A549 (cell line): ENCODE data around the gene B3GNT2.
"Not testable (repeated sequence)": the region's sequence is repeated elsewhere in the genome, so short reads cannot be mapped to it uniquely, and the experiment has no call there.

Experiments
- CEBPB ChIP-seq, 2 experiments: fragments of >200 bp in 1 of 2; sonication (Bioruptor Twin) in 1 of 2; formaldehyde crosslinking in 1 of 2; IDR thresholded peaks; 2 replicates each; pipeline ENCODE4 v1.6.1; 2012 to 2016
- HDAC2 ChIP-seq: fragments of 200-600 bp; sonication (generic); IDR thresholded peaks from 2 replicates; pipeline ENCODE4 v1.6.1; 2016
- HOXA7 ChIP-seq: fragments of 250-450 bp; sonication (Bioruptor Pico); IDR thresholded peaks from 2 replicates; pipeline ENCODE4 v1.5.0; 2020; ENCODE audit warnings: mild to moderate bottlenecking, moderate library complexity
- JUNB ChIP-seq: fragments of >200 bp; sonication (Bioruptor Twin); formaldehyde crosslinking; IDR thresholded peaks from 2 replicates; pipeline ENCODE4 v1.6.1; 2016
- POLR2A ChIP-seq: IDR thresholded peaks from 2 replicates; pipeline ENCODE4 v1.6.1; 2012; ENCODE audit warnings: mild to moderate bottlenecking, low read length
- RCOR1 ChIP-seq: fragments of 150-350 bp; IDR thresholded peaks from 2 replicates; pipeline ENCODE4 v1.6.1; 2014; ENCODE audit warnings: antibody characterized with exemption, low read length, low read depth
- TF ChIP-seq, protein P1 (sequence below): fragments of >200 bp; sonication (Bioruptor Twin); formaldehyde crosslinking; IDR thresholded peaks from 3 replicates; pipeline ENCODE4 v1.5.1; 2016
- TF ChIP-seq, protein P2 (sequence below): fragments of 250-450 bp; sonication (Bioruptor Pico); IDR thresholded peaks from 2 replicates; pipeline ENCODE4 v1.5.0; 2020; ENCODE audit warnings: low read depth, mild to moderate bottlenecking, moderate library complexity
- TF ChIP-seq, protein P3 (sequence below): fragments of 450-650 bp; IDR thresholded peaks from 2 replicates; pipeline ENCODE4 v1.6.1; 2014; ENCODE audit warnings: antibody characterized with exemption

DNA sequence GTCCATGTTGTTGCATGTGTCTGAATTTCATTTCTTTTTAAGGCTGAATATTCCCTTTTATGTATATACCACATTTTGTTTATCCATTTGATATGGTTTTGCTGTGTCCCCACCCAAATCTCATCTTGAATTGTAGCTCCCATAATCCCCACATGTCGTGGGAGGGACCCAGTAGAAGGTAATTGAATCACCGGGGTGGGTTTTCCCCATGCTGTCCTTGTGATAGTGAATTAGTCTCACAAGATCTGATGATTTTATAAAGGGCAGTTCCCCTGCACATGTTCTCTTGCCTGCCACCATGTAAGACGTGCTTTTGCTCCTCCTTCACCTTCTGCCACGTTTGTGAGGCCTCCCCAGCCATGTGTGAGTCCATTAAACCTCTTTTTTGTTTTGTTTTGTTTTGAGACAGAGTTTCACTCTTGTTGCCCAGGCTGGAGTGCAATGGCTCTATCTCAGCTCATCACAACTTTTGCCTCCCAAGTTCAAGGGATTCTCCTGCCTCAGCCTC is 72.8 kb downstream of the B3GNT2 start:
- not testable (repeated sequence) for TF ChIP-seq HDAC2; RCOR1; JUNB; CEBPB (IDR thresholded peaks at IDR 0.05); POLR2A; HOXA7
- TF ChIP-seq, protein P1, sequence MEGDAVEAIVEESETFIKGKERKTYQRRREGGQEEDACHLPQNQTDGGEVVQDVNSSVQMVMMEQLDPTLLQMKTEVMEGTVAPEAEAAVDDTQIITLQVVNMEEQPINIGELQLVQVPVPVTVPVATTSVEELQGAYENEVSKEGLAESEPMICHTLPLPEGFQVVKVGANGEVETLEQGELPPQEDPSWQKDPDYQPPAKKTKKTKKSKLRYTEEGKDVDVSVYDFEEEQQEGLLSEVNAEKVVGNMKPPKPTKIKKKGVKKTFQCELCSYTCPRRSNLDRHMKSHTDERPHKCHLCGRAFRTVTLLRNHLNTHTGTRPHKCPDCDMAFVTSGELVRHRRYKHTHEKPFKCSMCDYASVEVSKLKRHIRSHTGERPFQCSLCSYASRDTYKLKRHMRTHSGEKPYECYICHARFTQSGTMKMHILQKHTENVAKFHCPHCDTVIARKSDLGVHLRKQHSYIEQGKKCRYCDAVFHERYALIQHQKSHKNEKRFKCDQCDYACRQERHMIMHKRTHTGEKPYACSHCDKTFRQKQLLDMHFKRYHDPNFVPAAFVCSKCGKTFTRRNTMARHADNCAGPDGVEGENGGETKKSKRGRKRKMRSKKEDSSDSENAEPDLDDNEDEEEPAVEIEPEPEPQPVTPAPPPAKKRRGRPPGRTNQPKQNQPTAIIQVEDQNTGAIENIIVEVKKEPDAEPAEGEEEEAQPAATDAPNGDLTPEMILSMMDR = not testable (repeated sequence)
- TF ChIP-seq, protein P2, sequence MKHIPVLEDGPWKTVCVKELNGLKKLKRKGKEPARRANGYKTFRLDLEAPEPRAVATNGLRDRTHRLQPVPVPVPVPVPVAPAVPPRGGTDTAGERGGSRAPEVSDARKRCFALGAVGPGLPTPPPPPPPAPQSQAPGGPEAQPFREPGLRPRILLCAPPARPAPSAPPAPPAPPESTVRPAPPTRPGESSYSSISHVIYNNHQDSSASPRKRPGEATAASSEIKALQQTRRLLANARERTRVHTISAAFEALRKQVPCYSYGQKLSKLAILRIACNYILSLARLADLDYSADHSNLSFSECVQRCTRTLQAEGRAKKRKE (CRISPR knock-in tag) = not testable (repeated sequence)
- TF ChIP-seq, protein P3, sequence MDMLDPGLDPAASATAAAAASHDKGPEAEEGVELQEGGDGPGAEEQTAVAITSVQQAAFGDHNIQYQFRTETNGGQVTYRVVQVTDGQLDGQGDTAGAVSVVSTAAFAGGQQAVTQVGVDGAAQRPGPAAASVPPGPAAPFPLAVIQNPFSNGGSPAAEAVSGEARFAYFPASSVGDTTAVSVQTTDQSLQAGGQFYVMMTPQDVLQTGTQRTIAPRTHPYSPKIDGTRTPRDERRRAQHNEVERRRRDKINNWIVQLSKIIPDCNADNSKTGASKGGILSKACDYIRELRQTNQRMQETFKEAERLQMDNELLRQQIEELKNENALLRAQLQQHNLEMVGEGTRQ = not testable (repeated sequence)
